KG1 (cell line): ENCODE results near the gene PPP1R27.
A peak's percentile ranks its signal among the peaks of the same experiment; 100 is the strongest.

Source experiments
- DNase-seq: peaks from one replicate; lab custom pipeline; 2025; lab: John Stamatoyannopoulos, UW

Gene PPP1R27

DNA sequence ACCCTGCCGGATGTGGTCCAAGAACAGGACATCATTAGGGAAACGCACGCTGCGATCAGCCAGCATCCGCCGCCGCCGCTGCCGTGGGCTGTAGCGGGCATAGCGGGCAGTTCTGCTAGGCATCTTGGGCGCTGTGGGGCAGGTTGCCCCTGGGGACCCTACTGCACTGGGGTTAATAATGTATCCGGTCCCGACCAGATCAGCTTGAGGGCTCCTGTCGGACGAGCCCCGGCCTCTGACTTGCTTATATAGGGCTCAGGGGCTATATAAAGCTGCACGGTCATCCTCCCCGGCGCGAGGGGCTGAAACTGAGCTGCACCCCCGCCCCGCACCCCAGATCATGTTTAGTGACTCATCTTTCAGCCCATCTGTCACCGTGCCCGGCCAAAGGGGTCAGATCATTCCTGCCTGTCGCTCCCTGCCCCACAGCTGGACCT lies at the start of gene PPP1R27:
PPP1R27 (minus strand) TSS at position 220 of the 437 bp plus-strand sequence; CDS start at position 123, 97 bp downstream.
- no peak for DNase-seq

- DNase-seq, result no peak
Observed at GRCh38 chr17:81884520-81884919, 49.7 kb upstream of the PPP1R27 start.

DNA sequence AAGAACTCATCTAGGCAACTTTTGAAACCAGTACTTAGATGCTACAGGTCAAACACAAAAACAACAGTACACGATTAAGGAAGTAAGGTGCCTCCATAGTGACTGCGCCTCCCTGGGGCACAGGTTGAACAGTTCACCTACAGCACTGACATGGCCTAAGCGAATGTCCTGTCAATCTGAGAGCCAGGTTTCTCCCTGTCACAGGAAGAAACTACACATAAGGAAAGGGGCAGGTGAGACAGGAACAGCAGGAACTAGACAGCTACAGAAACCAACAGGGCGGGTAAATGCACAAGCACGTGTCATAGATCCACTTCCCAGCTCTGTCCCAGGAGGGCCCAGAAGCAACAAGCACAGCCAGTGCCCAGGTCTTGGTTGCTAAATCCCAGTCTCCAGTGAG lies 44.3 kb upstream of the PPP1R27 start:
- no peak for DNase-seq

GRCh38 chr17:81878294-81878693 lies 43.4 kb upstream of the PPP1R27 start:
- no peak for DNase-seq

DNA sequence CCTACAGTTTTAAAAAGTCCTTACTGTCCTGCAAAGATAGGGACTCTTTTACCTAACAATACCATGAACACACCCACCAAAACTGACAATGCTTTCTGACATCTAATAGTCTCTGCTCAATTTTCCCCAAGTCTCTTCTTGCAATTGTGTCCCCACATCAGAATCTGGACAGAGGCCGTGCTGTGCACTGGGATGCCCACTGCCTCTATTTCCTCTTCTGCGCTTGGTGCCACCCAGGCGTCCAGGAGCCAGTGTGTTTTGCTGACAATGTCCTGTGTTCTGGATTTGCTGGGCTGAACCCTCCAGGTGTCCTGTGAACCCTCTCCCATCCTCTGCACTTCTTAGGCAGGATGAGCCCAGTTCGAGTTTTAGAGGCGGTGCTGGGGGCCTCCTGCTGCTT lies 42.7 kb upstream of the PPP1R27 start:
- DNase-seq, result no peak

DNA sequence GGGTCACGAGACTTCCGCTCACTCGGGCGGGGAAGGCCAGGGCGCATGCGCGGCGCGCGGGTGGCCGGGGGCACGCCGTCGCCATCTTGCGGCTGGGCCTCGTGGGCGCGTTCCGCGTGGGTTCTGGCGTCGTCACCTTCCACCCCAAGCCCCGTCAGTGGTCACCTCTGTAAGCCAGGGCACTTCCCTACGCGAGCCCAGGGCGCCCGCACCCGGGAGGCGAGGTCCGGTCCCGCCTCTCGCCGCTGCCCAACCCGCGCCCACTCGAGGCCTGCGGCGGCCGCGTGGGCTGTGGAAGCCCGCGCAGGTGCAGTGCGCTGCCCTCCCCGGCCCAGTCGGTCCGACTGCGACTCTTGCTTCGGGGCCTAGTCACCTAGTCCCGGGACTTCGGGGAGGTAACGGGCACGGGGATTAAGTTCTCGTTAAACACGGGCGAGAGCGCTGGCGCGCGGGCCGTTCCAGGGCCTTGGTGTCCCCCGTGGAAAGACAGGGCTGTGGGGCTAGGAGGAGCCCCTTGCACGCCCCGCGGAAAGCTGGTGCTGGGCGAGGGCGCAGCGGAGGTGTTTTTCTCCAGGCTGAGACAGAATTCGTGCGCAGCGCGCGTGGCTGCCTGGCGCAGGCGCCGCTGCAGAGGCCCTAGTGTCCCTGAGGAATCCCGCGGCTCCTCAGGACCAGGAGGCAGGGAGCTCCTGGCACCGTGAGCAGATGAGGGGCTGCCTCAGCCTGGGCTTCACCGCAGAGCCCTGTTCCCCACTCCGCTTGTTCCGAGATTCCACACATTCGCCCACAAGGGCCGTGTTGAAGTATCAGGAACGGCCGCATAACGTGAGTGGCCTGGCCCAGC lies 36.8 kb upstream of the PPP1R27 start:
- DNase-seq, result peak; percentile 80

DNA sequence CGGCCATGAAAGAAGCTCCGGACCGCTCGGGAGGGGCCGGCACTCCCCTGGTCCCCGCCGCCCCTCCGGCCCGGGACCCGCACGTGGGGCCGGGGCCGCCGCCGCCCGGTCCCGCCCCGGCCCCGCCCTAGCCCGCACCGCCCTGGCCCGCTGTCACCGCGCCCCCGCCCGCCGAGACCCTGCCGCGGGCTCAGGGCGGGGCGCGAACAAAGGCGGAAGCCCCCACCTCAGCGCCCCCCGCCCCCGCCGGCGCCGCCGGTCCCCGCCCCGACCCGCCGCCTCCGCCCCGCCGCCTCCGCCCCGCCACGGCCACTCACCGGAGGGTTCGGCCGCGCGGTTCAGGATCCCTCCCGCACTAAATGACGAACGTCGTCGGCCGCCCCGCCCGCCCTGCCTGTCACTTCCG lies 36.1 kb upstream of the PPP1R27 start, which contains the start of gene ARHGDIA:
ARHGDIA (minus strand) TSS at position 357 of the 406 bp plus-strand sequence. CDS start 1,407 bp downstream, outside the sequence.
- DNase-seq, result no peak

DNA sequence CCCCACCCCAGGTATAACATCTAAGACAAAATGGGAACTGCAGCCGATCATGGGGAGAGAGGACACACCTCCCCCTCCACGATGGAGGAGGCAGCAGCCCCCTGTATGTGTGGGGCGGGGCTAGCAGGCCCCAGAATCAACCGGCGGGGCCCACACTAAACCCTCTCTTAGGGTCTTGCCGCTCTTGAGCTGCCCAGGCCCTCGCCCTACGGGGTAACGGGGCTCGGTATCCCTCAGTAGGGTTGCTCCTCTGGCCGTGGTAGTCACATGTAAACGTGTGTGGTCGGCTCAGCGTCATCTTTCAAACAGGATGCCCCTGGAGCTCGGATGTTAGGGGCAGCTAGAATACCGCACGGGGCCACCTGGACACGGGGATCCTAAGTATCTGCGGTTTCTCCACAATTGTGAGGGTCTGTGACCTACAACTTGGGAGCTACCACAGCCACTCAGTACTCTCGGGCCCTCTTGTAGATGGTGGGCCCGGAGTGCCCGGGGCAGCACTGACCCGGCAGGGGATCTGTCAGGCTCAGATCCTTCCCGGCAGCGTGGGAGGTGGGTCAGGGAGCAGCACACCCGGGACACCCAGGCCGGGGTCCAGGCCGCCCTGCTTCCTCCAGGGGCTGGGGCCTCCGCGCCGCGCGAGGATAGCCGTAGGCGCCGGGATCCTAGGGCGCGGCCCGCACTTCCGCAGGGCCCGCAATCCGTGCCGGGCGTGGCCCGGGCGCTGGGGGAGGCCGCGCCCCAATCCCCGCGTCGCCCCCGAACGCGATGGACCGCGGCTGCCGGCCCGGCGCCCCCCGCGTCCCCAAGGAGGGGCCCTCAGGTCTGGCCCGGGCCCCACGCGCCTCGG lies 35.5 kb upstream of the PPP1R27 start:
- DNase-seq, result no peak

DNA sequence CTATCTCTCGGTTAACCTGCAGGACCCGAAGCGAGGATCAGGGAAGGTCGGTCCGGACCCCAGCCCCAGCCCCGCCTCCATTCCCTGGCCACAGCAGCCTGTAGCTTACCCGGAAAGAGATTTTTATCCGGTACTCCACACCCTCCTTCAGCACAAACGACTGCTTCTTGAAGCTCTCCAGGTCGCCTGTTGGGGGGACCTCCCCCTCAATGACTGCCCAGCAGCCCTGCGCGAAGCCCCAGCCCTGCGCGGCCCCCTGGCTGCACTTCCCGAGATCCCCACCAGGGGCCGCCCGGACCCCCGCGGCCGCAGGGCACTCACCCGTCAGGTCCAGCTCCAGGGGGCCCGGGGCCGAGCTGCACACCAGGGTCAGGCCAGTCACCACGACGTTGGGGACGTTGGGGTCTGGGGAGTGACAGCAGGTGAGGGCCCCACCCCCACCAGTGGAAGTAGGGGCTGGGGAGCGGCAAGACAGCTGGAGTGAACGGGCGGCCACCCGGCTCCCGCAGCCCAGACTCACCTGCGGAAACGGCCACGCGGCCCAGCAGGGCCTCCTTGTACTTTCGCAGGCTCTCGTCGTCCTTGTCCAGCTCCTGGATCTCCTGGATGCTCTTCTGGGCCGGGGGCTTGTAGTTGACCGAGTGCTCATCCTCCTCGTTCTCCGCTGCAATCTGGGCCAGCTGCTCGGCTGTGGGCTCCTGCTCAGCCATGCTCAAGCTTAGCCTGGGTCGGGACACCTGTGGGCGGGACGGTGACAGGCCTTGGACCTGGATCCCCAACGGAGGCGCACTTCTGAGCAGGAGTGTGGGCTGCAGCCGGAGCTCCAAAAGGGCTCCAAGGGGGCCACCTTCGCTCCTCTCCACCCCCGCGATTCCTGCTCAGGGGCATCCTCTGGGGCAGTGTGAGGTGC lies 34.6 kb upstream of the PPP1R27 start:
- DNase-seq, result no peak

DNA sequence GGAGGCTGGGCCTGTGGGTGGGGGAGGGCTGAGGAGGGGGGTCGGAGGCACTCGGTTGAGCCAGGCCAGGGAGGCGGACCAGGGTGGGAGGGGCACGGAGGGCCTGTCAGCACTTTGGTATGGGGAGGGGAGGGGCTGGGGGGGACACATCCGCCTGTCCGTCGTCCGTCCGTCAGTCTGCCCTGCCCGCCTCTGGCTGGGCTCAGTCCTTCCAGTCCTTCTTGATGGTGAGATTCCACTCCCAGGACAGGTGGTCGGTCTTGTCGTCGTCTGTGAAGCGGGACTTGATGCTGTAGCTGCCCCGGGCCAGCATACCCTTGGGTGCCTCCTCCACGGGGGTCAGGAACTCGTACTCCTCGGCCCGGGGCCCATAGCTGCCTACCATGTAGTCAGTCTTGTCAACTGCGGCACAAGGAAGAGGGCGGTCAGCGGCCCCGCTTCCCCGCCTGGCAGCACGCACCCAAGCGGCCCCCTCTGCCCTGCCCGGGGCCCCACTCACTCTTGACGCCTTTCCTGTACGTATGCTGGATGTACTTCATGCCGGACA lies 33.9 kb upstream of the PPP1R27 start:
- DNase-seq, result no peak

DNA sequence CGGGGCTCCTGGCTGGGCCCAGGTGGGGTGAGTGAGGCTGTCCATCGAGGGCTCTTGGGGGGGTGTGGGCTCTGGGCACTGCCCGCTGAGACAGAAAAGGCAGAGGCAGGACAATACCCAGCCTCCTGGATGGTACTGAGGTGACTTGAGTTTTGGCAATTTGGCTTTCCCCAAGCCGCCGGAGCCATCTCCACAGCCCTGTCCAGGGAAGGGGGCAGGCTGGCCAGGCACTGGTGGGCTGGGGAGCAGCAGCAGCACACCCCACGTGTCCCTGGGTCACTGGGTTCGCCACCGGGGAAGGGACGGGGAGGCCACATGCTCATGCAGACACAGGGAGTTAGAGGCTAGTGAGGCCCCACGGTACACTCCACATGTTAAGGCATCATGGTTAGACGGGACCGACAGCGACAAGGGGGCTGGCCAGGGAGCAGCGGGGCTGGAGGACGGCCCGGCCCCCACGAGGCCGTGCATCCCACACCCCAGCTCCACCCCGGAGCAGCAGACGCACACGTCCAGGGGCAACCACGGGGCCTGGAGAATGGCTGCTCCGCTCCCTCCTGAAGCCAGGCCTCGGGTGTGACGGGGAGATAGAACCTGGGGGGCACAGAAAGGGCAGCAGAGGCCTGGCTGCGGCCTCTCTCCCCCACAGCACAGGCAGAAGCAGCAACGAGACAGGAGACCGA lies 33.3 kb upstream of the PPP1R27 start:
- DNase-seq, result no peak

- DNase-seq, result no peak
Observed at GRCh38 chr17:81867170-81867990, 32.5 kb upstream of the PPP1R27 start.

- DNase-seq, result no peak
Observed at GRCh38 chr17:81866440-81867169, 31.8 kb upstream of the PPP1R27 start.

DNA sequence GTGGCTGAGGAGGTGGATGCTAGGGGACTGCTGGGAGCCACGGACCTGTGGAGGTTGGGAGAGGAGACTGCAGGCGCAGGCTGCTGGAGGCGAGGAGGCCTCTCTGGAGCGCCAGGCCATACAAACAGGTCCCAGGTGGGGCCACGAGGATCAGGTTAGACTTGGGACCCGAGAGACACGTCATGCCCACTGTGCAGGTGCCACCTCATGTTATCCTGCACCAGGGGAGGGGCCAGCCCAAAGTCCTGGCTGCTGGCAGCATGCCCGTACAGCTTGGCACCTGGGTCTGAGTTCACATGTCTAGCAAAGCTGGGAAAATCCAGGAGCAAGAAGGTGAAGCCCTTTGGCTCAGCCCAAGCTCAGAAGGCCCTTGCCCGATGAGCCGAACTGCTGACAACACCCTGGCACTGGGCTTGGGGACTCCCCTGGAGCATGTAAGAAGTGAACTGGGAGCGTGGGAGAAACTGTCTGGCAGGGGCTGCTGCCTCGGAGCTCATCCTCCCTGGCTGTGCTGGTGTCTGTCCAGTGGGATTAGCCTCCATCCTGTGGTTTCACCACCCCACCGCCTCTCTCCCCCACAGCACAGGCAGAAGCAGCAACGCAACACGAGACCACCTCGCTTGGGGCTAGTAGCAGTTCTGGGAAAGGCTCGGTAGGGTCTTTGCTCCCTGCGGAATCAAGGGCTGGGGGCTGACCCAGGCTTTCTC lies 31.0 kb upstream of the PPP1R27 start:
- DNase-seq, result no peak

DNA sequence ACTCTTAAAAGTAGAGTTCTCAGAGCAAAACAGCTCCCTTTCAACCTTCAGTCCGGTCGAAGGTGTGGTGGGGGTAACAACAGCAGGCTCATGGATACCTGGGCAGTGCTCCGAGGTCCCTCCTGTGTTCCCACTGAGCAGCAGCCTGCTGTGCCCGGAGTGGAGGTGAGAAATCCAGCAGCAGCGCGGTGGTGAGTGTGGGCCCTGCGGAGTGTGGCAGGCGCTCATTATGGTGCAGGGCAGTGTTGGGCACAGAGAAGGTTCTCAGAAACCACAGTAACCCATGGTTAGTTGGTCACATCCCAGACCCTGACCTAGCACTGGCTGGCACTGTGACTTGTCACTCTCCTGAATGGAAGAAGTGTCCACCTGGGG lies 30.5 kb upstream of the PPP1R27 start:
- no peak for DNase-seq

DNA sequence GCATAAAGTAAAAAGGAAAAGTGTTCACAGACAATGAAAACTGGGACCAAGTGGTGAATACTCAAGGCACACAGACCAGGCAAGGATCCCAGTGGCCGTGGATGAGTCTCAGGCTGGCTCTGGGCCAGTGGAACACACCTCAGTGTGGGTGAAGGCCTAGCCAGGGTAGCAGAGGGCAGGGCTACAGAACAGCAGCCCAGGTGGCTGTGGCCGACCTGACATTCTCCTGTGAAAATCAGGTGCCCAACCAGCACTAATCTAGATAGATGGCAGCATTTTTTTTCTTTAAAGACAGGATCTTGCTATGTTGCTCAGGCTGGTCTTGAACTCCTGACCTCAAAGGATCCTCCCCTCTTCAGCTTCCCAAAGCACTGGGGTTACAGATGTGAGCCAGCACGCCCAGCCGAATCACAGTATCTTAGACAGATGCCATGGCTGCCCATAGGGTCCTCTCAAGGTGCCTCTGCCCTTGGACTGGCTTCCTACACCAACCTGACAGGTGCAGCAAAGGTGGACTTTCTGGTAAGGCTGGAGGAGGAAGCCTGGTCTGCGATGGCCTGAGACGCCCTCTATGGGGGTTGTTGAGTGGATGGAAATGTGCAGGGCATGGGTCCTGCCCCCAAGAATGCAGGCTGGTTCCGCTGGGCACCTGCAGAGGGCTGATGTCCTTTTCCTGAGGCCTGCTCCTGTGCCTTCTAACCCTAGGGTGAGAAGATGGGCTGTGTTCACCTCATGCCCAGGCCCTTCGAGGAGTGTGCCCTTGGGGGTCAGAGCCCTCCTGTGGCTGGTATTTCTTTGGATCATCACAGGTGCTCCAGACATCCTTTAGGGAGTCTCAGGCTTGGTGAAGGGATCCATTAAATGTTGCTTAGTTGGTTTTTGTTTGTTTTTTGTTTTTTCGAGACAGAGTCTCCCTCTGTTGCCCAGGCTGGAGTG lies 29.3 kb upstream of the PPP1R27 start:
- no peak for DNase-seq

DNA sequence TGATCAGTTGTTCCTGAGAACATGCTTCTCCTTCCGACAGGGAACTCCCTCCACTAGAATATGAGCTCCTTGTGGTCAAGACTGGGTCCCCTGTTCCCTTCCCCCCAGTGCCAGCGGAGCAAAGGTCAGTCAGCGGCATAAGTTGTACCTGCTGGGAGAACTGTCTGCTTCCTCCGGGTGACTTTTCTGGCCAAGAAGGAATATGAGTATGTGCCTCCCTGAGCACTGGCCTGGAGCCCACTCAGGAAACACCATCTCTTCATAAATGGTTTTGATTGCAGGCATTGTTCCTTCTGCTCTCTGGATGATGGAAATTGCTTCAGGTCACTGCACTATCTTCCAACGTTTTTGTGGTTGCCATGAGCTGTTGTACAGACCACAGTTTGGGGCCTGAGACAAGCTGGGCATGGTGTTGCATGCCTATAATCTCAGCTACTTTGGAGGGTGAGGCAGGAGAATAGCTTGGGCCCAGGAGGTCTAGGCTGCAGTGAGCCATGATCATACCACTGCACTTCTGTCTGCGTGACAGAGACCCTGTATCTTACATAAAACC lies 28.3 kb upstream of the PPP1R27 start:
- DNase-seq, result no peak
